HL-60 (cell line): ENCODE results near the gene VRK3.

ENCODE experiments used
- DNase-seq, 2 experiments: peaks; one replicate each; pipeline ENCODE4 v3.0.0-alpha.2; 2010 to 2020; ENCODE audit warnings: low read depth in 1 of 2, low spot score in 1 of 2
- H3K27ac ChIP-seq: fragments of 250-450 bp; sonication (Bioruptor Pico); replicated peaks from 2 replicates; pipeline ENCODE4 v1.5.1; 2020; ENCODE audit warnings: mild to moderate bottlenecking, moderate library complexity
- H3K27me3 ChIP-seq: fragments of 250-450 bp; sonication (Bioruptor Pico); 2 replicates; pipeline ENCODE4 v1.5.1; 2021; ENCODE audit warnings: mild to moderate bottlenecking, moderate library complexity; ENCODE audit not compliant: insufficient read depth, poor library complexity, severe bottlenecking
- H3K4me3 ChIP-seq: replicated peaks from 2 replicates; pipeline ENCODE4 v1.5.1; 2011; ENCODE audit warnings: mild to moderate bottlenecking, control low read depth, low read length; ENCODE audit not compliant: insufficient read depth
- CTCF ChIP-seq: IDR thresholded peaks from one replicate; pipeline ENCODE4 v1.5.1; 2011; ENCODE audit warnings: low read length, control low read depth, inconsistent platforms; ENCODE audit not compliant: insufficient read depth
- GABPA ChIP-seq: IDR thresholded peaks from 2 replicates; pipeline ENCODE4 v1.6.1; 2012; ENCODE audit warnings: low read depth
- POLR2AphosphoS5 ChIP-seq: IDR thresholded peaks from 2 replicates; pipeline ENCODE4 v1.6.1; 2012; ENCODE audit warnings: low read depth
- REST ChIP-seq: IDR thresholded peaks from 2 replicates; pipeline ENCODE4 v1.6.1; 2012; ENCODE audit warnings: low read depth; ENCODE audit not compliant: insufficient replicate concordance
- SPI1 ChIP-seq: IDR thresholded peaks from 2 replicates; pipeline ENCODE4 v1.6.1; 2012; ENCODE audit warnings: low read depth, mild to moderate bottlenecking, borderline replicate concordance

Gene VRK3

GRCh38 chr19:49931293-49932040 is 93.7 kb downstream of the VRK3 start:
- no peak for DNase-seq
- no peak overlapping the region for H3K27ac ChIP-seq
- TF ChIP-seq POLR2AphosphoS5 (peak; percentile 19; the same call in 1 of the 2 replicates), GABPA (no peak)
- H3K4me3 ChIP-seq, result no peak overlapping the region
- H3K27me3 ChIP-seq, result no peaks in the 10 kb centered on the region

GRCh38 chr19:49930483-49931011 is 94.6 kb downstream of the VRK3 start:
- DNase-seq, result no peak
- Histone ChIP-seq H3K27me3 (no peaks in the 10 kb centered on the region), H3K27ac (peak overlapping the region; percentile 99; the same call in 1 of the 2 replicates), H3K4me3 (peak overlapping the region; percentile 36)
- TF ChIP-seq POLR2AphosphoS5, result no peak
- TF ChIP-seq CTCF, result no peak
- no peak for TF ChIP-seq GABPA
- TF ChIP-seq SPI1, result no peak
- no peak for TF ChIP-seq REST

- Histone ChIP-seq H3K27ac (peak overlapping the region; percentile 99), H3K27me3 (no peaks in the 10 kb centered on the region), H3K4me3 (peak overlapping the region; percentile 77)
- peak; percentile 97 for DNase-seq
- TF ChIP-seq REST, result peak; percentile 70
- TF ChIP-seq POLR2AphosphoS5, result peak; percentile 99
- no peak for TF ChIP-seq GABPA
- no peak for TF ChIP-seq SPI1
- no peak for TF ChIP-seq CTCF
Observed at GRCh38 chr19:49929611-49930482, 95.3 kb downstream of the VRK3 start.

GRCh38 chr19:49929121-49929610 is 96.0 kb downstream of the VRK3 start, which contains the start of the genes ATF5 and NUP62:
Gene ATF5 (plus strand): TSS chr19:49929205. CDS start chr19:49930851, 1,646 bp downstream.
Gene NUP62 (minus strand): TSS chr19:49929504. CDS start chr19:49909807, 19,697 bp downstream.
- Histone ChIP-seq H3K4me3 (peak within 1 kb of the TSS; percentile 77), H3K27ac (peak within 1 kb of the TSS; percentile 99), H3K27me3 (no peaks in the 10 kb centered on the region)
- TF ChIP-seq CTCF (no peak), SPI1 (no peak), REST (peak; percentile 67), GABPA (no peak), POLR2AphosphoS5 (peak; percentile 85; the same call in 1 of the 2 replicates)
- DNase-seq, result peak; percentile 75 to 90
